Stimulated activated effector memory CD8-positive, alpha-beta T cell treated with anti-CD3 and anti-CD28 coated beads, Interleukin-12 subunit alpha, Interleukin-12 subunit beta, amount 100 ng/mL, for 72 hours (primary cell): ENCODE results near the gene MAFG.

Experiments used
- ATAC-seq: fragments of 150-1000 bp; cut with Tn5 transposase; 2 replicates; pipeline ENCODE4 v1.10.0; 2021
- DNase-seq, 2 donors: peaks; one replicate each; pipeline ENCODE4 v3.0.0; 2021 to 2022; ENCODE audit warnings: low spot score in 2 of 2
- H3K27ac Mint-ChIP-seq: one replicate; pipeline ENCODE4 v1.8.0; 2022; ENCODE audit warnings: mild to moderate bottlenecking, mixed read lengths
- H3K36me3 Mint-ChIP-seq: one replicate; pipeline ENCODE4 v1.8.0; 2022; ENCODE audit warnings: mild to moderate bottlenecking, mixed read lengths
- H3K4me1 Mint-ChIP-seq: one replicate; pipeline ENCODE4 v1.8.0; 2022; ENCODE audit warnings: mixed read lengths
- H3K4me3 Mint-ChIP-seq: one replicate; pipeline ENCODE4 v1.8.0; 2022; ENCODE audit warnings: mild to moderate bottlenecking, mixed read lengths
- H3K9me3 Mint-ChIP-seq: one replicate; pipeline ENCODE4 v1.8.0; 2022; ENCODE audit warnings: mixed read lengths

Gene MAFG

GRCh38 chr17:81933178-81933699, 5.7 kb upstream of the MAFG start:
- no peak for ATAC-seq

GRCh38 chr17:81932333-81932983, 4.9 kb upstream of the MAFG start:
- Mint-ChIP-seq H3K4me1 (peaks cover 28% of the 10 kb centered on the region), H3K27ac (no peak overlapping the region), H3K36me3 (peaks cover 21% of the 10 kb centered on the region), H3K4me3 (no peak overlapping the region), H3K9me3 (no peaks in the 10 kb centered on the region)
- DNase-seq = no peak
- ATAC-seq = no peak

More at GRCh38 chr17:81933178-81933699, 5.7 kb upstream of the MAFG start:
- no peak overlapping the region for H3K4me3 Mint-ChIP-seq
- H3K36me3 Mint-ChIP-seq = peaks cover 17% of the 10 kb centered on the region
- no peaks in the 10 kb centered on the region for H3K9me3 Mint-ChIP-seq
- peak overlapping the region; percentile 6 for H3K27ac Mint-ChIP-seq
- no peak for DNase-seq
- peaks cover 35% of the 10 kb centered on the region for H3K4me1 Mint-ChIP-seq

- ATAC-seq = no peak
- H3K4me3 Mint-ChIP-seq = no peak overlapping the region
- no peaks in the 10 kb centered on the region for H3K9me3 Mint-ChIP-seq
- peaks cover 27% of the 10 kb centered on the region for H3K4me1 Mint-ChIP-seq
- H3K36me3 Mint-ChIP-seq = peaks cover 26% of the 10 kb centered on the region
- no peak for DNase-seq
- no peak overlapping the region for H3K27ac Mint-ChIP-seq
Measured at GRCh38 chr17:81931557-81932332, 4.2 kb upstream of the MAFG start.

DNA sequence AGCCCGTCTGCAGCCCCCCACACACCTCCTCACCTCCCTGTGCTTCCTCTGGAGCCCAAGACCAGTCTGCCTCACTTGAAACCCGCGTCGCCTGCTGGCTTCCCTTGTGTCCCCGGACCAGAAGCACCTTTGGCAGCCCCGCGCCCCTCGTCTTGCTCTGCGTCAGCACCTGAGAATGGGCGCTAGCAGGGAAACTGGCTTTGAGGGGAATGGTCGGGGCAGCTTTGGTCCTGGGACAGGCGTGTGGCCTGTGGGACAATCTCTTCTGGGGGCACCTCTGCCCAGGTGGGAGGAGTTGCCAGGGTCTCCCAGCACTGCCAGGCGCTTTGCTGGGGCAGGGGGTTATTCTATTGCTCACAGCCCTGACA, 3.6 kb upstream of the MAFG start:
- DNase-seq (no peak), ATAC-seq (no peak)
- Mint-ChIP-seq H3K36me3 (peaks cover 31% of the 10 kb centered on the region), H3K27ac (peak overlapping the region; percentile 29), H3K4me1 (peaks cover 28% of the 10 kb centered on the region), H3K4me3 (no peak overlapping the region), H3K9me3 (no peaks in the 10 kb centered on the region)

GRCh38 chr17:81930142-81931125, 2.9 kb upstream of the MAFG start:
- Mint-ChIP-seq H3K4me3 (no peak overlapping the region), H3K9me3 (no peaks in the 10 kb centered on the region), H3K36me3 (peaks cover 36% of the 10 kb centered on the region), H3K27ac (peak overlapping the region; percentile 29), H3K4me1 (peaks cover 25% of the 10 kb centered on the region)
- ATAC-seq (no peak), DNase-seq (no peak)

DNA sequence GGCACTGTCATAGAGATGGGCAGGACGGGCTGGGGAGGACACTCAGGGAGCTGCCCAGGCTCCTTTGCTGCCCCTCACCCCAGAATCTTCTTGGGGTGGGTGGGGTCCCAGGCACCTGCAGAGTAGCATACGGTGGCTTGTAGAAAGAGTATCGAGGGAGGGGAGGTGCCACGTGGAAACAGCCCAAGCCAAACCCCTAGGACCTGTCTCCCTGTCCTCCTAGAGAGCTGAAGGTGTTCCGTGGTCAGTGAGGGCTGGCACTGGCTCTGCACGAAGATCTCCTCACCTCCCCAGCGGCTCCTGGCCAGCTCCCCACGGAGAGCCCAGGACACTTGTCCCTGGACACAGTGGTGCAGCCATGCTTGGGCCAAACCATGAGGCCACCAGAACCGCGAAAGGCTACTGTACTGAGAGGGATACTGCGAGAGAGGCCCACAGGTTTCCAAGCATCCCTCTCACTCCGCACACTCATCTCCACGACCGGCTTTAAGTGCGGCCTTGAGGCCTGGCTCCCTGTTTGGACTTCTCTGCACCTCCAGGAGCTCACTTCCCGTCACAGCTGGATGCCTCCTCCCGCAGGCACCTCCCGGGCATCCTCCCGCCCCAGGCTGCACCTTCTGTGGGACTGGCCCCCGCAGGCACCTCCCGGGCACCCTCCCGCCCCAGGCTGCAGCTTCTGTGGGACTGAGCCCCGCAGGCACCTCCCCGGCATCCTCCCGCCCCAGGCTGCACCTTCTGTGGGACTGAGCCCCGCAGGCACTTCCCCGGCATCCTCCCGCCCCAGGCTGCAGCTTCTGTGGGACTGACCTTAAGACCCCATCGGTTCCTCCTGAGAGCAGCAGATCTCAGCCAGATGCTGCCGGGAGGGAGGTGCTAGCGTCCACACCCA, 2.0 kb upstream of the MAFG start:
- Mint-ChIP-seq H3K9me3 (no peaks in the 10 kb centered on the region), H3K4me3 (peak overlapping the region; percentile 86), H3K27ac (no peak overlapping the region), H3K36me3 (peaks cover 36% of the 10 kb centered on the region), H3K4me1 (peaks cover 25% of the 10 kb centered on the region)
- no peak for DNase-seq
- ATAC-seq = no peak

- H3K4me3 Mint-ChIP-seq = peak overlapping the region; percentile 86
- peaks cover 20% of the 10 kb centered on the region for H3K4me1 Mint-ChIP-seq
- no peaks in the 10 kb centered on the region for H3K9me3 Mint-ChIP-seq
- no peak overlapping the region for H3K27ac Mint-ChIP-seq
- ATAC-seq (no peak), DNase-seq (no peak)
- H3K36me3 Mint-ChIP-seq = peaks cover 31% of the 10 kb centered on the region
Measured at GRCh38 chr17:81928544-81929252, 1.2 kb upstream of the MAFG start.

GRCh38 chr17:81927152-81927652, 333 bp downstream of the MAFG start:
- DNase-seq (no peak), ATAC-seq (peak; percentile 4)
- H3K36me3 Mint-ChIP-seq = peaks cover 24% of the 10 kb centered on the region
- peak overlapping the region; percentile 94 for H3K27ac Mint-ChIP-seq
- H3K4me1 Mint-ChIP-seq = peaks cover 16% of the 10 kb centered on the region
- no peaks in the 10 kb centered on the region for H3K9me3 Mint-ChIP-seq
- H3K4me3 Mint-ChIP-seq = peak overlapping the region; percentile 86

DNA sequence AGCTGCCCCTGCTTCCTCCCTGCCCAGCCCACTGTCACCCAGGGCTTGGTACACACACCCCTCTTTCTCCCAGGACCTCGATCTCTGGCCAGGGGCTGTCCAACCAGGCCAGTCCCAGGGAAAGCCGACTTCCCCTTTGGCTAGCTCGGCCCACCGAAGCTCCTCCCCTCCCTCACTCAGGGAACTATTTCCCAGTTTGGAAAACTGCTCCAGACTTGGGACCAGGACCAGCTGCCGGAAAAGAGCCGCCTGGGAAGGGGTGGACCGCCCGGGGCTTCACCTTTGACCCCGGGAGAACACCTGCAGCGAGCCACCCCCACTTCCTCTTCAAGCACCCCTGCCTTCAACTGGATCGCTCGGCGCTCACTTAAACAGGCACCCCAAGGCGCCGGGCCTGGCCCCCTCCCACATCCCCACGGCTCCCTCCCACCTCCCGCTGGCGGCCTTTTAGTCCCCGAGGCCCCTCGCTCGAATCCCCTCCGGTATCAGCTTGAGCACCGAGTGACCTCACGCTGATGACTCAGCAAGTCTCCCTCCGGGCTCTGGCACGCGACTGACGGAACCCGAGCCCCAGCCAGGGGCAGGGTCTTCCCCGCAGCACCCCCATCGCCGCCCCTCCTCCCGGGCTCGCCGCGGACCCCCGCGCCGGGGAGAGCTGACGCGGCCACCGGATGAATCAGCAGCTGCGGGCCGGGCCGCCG, 934 bp downstream of the MAFG start:
- H3K27ac Mint-ChIP-seq = peak overlapping the region; percentile 94

DNA sequence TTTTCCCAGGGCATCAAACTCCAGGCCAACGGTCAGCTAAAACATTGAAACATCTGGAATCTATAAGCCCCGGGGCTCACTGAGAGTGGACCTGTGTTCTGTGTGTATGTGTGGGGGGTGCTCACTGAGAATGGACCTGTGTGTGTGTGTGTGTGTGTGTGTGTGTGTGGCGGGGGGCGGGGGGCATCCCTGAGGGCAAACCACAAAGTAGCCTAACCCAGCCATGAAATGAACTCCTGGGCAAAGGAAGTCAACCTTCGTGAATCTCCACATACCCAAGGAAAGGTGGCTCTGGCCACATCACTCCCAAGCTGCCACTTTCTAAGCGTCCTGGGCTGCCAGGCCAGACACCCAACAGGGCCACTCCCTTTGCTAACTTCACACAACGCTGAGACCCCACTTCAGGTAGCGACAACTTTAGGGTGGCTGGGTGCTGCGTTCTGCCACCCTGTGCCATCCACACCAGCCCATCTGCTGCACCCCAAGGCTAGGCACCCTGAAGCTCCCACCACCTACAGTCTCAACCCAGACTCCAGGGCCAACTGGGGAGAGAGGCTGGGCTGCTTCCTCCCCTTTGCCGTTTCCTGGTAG, 1.6 kb downstream of the MAFG start:
- Mint-ChIP-seq H3K4me1 (peaks cover 13% of the 10 kb centered on the region), H3K4me3 (peak overlapping the region; percentile 86), H3K9me3 (no peaks in the 10 kb centered on the region), H3K36me3 (peaks cover 35% of the 10 kb centered on the region), H3K27ac (peak overlapping the region; percentile 94)
- no peak for ATAC-seq
- no peak for DNase-seq

More for the DNA sequence above, 934 bp downstream of the MAFG start:
- ATAC-seq (peak; percentile 47), DNase-seq (peak; percentile 44 to 80)
- Mint-ChIP-seq H3K4me1 (peaks cover 16% of the 10 kb centered on the region), H3K9me3 (no peaks in the 10 kb centered on the region), H3K36me3 (peaks cover 29% of the 10 kb centered on the region), H3K4me3 (peak overlapping the region; percentile 86)

DNA sequence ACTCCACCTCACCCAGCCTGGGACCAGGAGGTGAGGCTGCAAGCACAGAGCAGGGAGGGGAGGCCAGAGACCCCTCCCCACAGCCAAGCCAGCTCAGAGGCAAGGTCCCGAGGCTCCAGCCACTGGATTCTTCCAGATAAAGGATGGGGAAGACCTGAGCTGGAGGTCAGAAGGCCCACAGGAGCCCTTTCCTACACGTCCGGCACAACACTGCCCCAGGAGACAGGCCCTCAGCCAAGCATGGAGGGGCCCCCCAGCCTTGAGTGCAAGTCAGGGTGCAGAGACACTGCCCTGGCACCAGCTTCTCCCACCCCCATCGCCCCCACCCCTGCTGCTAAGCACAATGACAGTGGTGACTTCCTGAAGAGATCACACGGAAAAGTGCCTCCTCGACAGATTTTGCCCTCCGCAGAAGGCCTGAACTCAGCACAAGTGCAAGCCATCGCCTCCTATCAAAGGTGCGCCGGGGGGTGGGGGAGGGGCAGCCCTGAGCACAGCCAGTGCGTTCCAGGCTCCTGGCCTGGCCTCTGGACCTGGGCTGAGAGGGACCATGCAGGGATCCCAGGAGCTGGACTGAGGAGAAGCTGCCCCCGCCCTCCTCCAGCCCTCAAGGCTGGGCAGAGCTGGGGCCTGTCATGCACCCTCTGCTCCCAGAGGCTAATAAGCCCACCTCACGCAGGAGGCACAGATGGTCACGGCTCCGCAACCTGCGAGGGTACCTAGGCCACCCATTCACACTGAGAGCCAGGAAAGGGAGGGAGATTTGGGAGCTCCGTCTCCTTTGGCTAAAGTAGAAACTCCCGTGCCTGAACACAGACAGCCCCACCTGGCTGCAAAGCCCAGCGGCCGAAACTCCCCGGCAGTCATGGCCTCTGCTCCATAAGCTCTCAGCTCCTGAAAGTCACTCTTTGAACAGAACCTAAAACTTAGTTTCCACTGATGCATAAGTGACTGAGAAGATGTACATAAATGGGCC, 2.7 kb downstream of the MAFG start:
- DNase-seq = no peak
- H3K4me1 Mint-ChIP-seq = peaks cover 10% of the 10 kb centered on the region
- H3K4me3 Mint-ChIP-seq = peak overlapping the region; percentile 86
- ATAC-seq = no peak
- H3K27ac Mint-ChIP-seq = peak overlapping the region; percentile 94
- H3K9me3 Mint-ChIP-seq = no peaks in the 10 kb centered on the region
- H3K36me3 Mint-ChIP-seq = peaks cover 38% of the 10 kb centered on the region
